Sigmoid colon (tissue), 7 donors: Measurements from ENCODE around the gene DYNC2I2. TPM values are rescaled to one million over a fixed set of nuclear protein-coding genes. Genes with fewer than 3 reads are reported as not detected.

Experiments
- DNase-seq: peaks from one replicate; pipeline ENCODE4 v3.0.0-alpha.2; 2019
- H3K27ac ChIP-seq, 4 donors: fragments of 200-600 bp; sonication (generic); one replicate each; pipeline ENCODE4 v1.5.1; 2016 to 2019; ENCODE audit warnings: mild to moderate bottlenecking in 1 of 4
- H3K27me3 ChIP-seq, 3 donors: fragments of 200-600 bp; sonication (generic); one replicate each; pipeline ENCODE4 v1.5.1; 2019; ENCODE audit warnings: mild to moderate bottlenecking in 1 of 3
- H3K36me3 ChIP-seq, 4 donors: fragments of 200-600 bp; sonication (generic); one replicate each; pipeline ENCODE4 v1.5.1; 2016 to 2019
- H3K4me1 ChIP-seq, 4 donors: fragments of 200-600 bp; sonication (generic); one replicate each; pipeline ENCODE4 v1.5.1; 2017 to 2019
- H3K4me3 ChIP-seq, 4 donors: fragments of 200-600 bp; sonication (generic); one replicate each; pipeline ENCODE4 v1.5.1; 2017 to 2019; ENCODE audit warnings: mild to moderate bottlenecking in 2 of 4, moderate library complexity in 1 of 4
- H3K9me3 ChIP-seq, 4 donors: fragments of 200-600 bp in 3 of 4; sonication (generic) in 3 of 4; one replicate each; pipeline versions ENCODE4 v1.5.1 to v1.6.1; 2013 to 2019
- EP300 ChIP-seq, 4 donors: sonication (generic); formaldehyde crosslinking; IDR thresholded peaks; one replicate each; pipeline ENCODE4 v1.6.1; 2017; ENCODE audit warnings: antibody characterized with exemption in 4 of 4
- POLR2A ChIP-seq, 2 donors: fragments of 450-650 bp; IDR thresholded peaks; one replicate each; pipeline ENCODE4 v1.6.1; 2016; ENCODE audit warnings: antibody characterized with exemption in 2 of 2, mild to moderate bottlenecking in 2 of 2, moderate library complexity in 2 of 2
- POLR2AphosphoS5 ChIP-seq, 4 donors: sonication (generic); formaldehyde crosslinking; IDR thresholded peaks; one replicate each; pipeline ENCODE4 v1.6.1; 2017; ENCODE audit warnings: antibody characterized with exemption in 4 of 4
- WGBS, 2 donors: extraction: QIAGEN DNeasy Blood & Tissue Kit; methylation state at CpG; one replicate each; pipeline ENCODE4 v1.1.7; 2013; 5-methylcytosine and 5-hydroxymethylcytosine counted together
- intact Hi-C: fragments of 100-400 bp; cut with DNase I; formaldehyde crosslinking; loops from one replicate; pipeline ENCODE4 v1.15.1; 2023
- polyA plus RNA-seq, 3 donors: library from polyadenylated mRNA; stranded (reverse); fragments of 200-250 nt; gene quantifications; one replicate each; pipeline ENCODE4 v1.2.3, GENCODE V29; 2013
- total RNA-seq, 4 donors: library from RNA; depleted of rRNA; stranded (reverse); fragments of >200 nt; gene quantifications; one replicate each; pipeline ENCODE4 v1.1.0, GENCODE V29; 2016
- TF ChIP-seq, protein P1 (sequence below), 4 experiments: fragments of 450-650 bp in 3 of 4; fragments of 200-600 bp in 1 of 4; IDR thresholded peaks; one replicate each; pipeline ENCODE4 v1.5.1; 2016 to 2019; ENCODE audit warnings: antibody characterized with exemption in 4 of 4, mild to moderate bottlenecking in 3 of 4, moderate library complexity in 2 of 4
- donor health status: healthy with polysubstance abuse.
- donor health status: Bipolar disorder and iron deficiency.
- donor health status: healthy.

Gene DYNC2I2
- total and polyA plus RNA-seq, 7 donors: 21.6 to 87.4 (median 33.0) TPM

DNA sequence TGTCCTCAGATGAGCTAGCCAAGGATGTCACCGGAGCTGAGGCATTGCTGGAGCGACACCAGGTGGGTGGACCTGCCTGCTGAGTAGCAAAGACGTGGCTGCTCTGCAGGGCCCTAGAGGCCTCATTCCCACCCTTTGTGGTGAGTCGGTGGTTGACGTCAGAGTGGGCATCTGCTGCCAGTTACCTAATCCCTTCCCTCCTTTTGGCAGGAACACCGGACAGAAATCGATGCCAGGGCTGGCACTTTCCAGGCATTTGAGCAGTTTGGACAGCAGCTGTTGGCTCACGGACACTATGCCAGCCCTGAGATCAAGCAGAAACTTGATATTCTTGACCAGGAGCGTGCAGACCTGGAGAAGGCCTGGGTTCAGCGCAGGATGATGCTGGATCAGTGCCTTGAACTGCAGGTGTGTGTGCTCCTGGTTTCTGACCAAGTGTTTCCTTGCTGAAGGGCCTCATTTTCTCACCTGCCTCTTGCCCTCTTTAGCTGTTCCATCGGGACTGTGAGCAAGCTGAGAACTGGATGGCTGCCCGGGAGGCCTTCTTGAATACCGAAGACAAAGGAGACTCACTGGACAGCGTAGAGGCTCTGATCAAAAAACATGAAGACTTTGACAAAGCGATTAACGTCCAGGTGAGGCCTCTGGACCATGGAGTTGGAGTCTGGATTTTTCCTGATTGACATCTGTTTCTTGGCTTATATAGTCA, 48.9 kb downstream of the DYNC2I2 start:
- Histone ChIP-seq H3K9me3 (no peaks in the 10 kb centered on the region), H3K27me3 (no peaks in the 10 kb centered on the region), H3K27ac (peak overlapping the region; percentile 65 to 79 (median 72)), H3K4me1 (peaks cover 0 to 10% (median 2%) of the 10 kb centered on the region in 4 donors), H3K4me3 (no peak overlapping the region), H3K36me3 (peaks cover 53 to 98% (median 85%) of the 10 kb centered on the region in 4 donors)
- TF ChIP-seq, protein P1, sequence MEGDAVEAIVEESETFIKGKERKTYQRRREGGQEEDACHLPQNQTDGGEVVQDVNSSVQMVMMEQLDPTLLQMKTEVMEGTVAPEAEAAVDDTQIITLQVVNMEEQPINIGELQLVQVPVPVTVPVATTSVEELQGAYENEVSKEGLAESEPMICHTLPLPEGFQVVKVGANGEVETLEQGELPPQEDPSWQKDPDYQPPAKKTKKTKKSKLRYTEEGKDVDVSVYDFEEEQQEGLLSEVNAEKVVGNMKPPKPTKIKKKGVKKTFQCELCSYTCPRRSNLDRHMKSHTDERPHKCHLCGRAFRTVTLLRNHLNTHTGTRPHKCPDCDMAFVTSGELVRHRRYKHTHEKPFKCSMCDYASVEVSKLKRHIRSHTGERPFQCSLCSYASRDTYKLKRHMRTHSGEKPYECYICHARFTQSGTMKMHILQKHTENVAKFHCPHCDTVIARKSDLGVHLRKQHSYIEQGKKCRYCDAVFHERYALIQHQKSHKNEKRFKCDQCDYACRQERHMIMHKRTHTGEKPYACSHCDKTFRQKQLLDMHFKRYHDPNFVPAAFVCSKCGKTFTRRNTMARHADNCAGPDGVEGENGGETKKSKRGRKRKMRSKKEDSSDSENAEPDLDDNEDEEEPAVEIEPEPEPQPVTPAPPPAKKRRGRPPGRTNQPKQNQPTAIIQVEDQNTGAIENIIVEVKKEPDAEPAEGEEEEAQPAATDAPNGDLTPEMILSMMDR (IDR thresholded peaks at IDR 0.05): no peak
- peak; percentile 27 to 62 (median 58) for TF ChIP-seq POLR2AphosphoS5 (IDR thresholded peaks at IDR 0.05)
- TF ChIP-seq EP300 (IDR thresholded peaks at IDR 0.05): peak in 3 of 4 donors; percentile 9 to 52 (median 35)
- 95 to 96% methylated on average over 16 of the region's 16 CpGs for WGBS, 2 donors
- intact Hi-C loops: no loop called here
- peak; percentile 96 for DNase-seq

DNA sequence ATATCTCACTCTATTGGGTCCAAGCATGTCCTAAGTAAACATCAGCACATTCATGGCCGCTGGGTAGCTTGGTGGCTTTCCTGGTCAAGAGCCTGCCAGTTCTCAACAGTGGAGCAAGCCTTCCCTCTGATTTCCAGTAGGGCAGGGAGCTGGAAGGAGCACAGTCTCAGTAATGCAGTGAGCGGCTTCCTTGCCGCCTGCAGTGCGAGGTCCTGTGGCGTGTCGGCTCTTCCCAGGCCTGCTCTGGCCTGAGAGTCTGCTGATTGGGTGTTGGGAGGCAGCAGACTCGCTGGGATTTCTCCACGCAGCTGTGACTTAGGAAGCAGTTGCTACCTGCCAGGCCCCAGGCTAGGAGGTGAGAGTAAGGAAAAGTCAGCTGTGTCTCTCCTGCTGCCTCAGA, 53.0 kb downstream of the DYNC2I2 start:
- TF ChIP-seq POLR2A (IDR thresholded peaks at IDR 0.05) (no peak), EP300 (IDR thresholded peaks at IDR 0.05) (no peak), POLR2AphosphoS5 (IDR thresholded peaks at IDR 0.05) (no peak)
- TF ChIP-seq, protein P1 (IDR thresholded peaks at IDR 0.05): no peak
- Histone ChIP-seq H3K27ac (no peak overlapping the region), H3K4me3 (no peak overlapping the region), H3K9me3 (no peaks in the 10 kb centered on the region), H3K36me3 (peaks cover 40 to 97% (median 76%) of the 10 kb centered on the region in 4 donors), H3K27me3 (no peaks in the 10 kb centered on the region), H3K4me1 (peaks cover 0 to 10% (median 2%) of the 10 kb centered on the region in 4 donors)
- intact Hi-C loops: no loop called here
- no peak for DNase-seq
- 90 to 95% methylated on average over 8 of the region's 8 CpGs for WGBS, 2 donors

DNA sequence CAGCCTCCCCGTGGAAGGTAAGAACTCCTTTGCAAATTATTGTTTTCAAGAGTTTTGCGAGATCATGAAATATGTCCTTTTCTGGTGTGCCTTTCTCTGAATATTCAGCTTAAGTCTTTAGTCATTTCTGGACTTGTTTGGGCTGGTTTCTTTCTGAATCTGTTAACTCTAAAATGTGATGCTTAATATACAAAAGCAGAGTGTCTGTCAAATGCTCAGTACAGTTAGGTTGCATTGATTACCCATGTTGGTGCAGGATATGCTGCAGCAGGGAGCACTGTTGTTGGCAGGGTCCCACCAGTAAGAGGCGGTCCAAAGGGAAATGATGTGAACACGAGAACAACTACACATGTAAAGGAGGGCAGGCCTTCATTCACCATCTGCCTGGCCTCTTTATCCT, 56.5 kb downstream of the DYNC2I2 start:
- Histone ChIP-seq H3K4me1 (no peaks in the 10 kb centered on the region), H3K27me3 (no peaks in the 10 kb centered on the region), H3K27ac (no peak overlapping the region), H3K36me3 (peaks cover 41 to 99% (median 76%) of the 10 kb centered on the region in 4 donors), H3K4me3 (no peak overlapping the region), H3K9me3 (no peaks in the 10 kb centered on the region)
- WGBS, 2 donors: 88 to 89% methylated on average over 4 of the region's 4 CpGs
- TF ChIP-seq, protein P1 (IDR thresholded peaks at IDR 0.05): no peak
- TF ChIP-seq EP300 (IDR thresholded peaks at IDR 0.05) (no peak), POLR2A (IDR thresholded peaks at IDR 0.05) (no peak), POLR2AphosphoS5 (IDR thresholded peaks at IDR 0.05) (no peak)
- DNase-seq: peak; percentile 25
- intact Hi-C loops: no loop called here

DNA sequence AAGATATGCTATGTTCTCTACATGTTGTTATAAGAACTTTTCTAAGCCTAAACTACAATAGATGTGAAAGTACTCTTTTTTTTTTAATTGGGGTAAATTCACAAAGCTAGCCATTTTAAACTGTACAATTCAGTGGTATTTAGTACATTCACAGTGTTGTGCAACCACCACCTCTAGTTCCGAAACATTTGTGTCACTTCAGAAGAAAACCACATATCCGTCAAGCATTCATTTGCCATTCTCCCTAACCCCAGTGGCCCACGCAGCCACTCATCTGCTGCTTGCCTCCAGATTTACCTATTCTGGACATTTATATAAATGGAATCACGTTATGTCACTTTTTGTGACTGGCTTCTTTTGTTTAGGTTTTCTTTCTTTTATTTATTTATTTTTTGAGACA, 61.2 kb downstream of the DYNC2I2 start:
- Histone ChIP-seq H3K4me3 (no peak overlapping the region), H3K27me3 (no peaks in the 10 kb centered on the region), H3K36me3 (peaks cover 59 to 100% (median 92%) of the 10 kb centered on the region in 4 donors), H3K9me3 (no peaks in the 10 kb centered on the region), H3K4me1 (no peaks in the 10 kb centered on the region), H3K27ac (no peak overlapping the region)
- no peak for DNase-seq
- WGBS, 2 donors: 86 to 93% methylated on average over 4 of the region's 4 CpGs
- intact Hi-C loops: no loop called here
- TF ChIP-seq POLR2AphosphoS5 (IDR thresholded peaks at IDR 0.05): no peak
- TF ChIP-seq, protein P1 (IDR thresholded peaks at IDR 0.05): no peak
- TF ChIP-seq POLR2A (IDR thresholded peaks at IDR 0.05): no peak
- TF ChIP-seq EP300 (IDR thresholded peaks at IDR 0.05): no peak
